Stomach (tissue), 4 donors: ENCODE data around the gene DCTN2.

Source experiments
- EP300 ChIP-seq: sonication (generic); formaldehyde crosslinking; IDR thresholded peaks from one replicate; pipeline ENCODE4 v1.6.1; 2017; ENCODE audit warnings: antibody characterized with exemption
- POLR2AphosphoS5 ChIP-seq, 3 donors: sonication (generic); formaldehyde crosslinking; IDR thresholded peaks; one replicate each; pipeline ENCODE4 v1.6.1; 2016; ENCODE audit warnings: antibody characterized with exemption in 3 of 3
- TF ChIP-seq, protein P1 (sequence below), 7 experiments: fragments of 450-650 bp in 4 of 7; fragments of 200-600 bp in 3 of 7; sonication (generic) in 3 of 7; IDR thresholded peaks; one replicate each; pipeline ENCODE4 v1.5.1; 2016 to 2019; ENCODE audit warnings: antibody characterized with exemption in 7 of 7, control low read depth in 2 of 7, mild to moderate bottlenecking in 1 of 7

GRCh38 chr12:57576613-57577160, 29.7 kb upstream of the DCTN2 start:
- TF ChIP-seq, protein P1, sequence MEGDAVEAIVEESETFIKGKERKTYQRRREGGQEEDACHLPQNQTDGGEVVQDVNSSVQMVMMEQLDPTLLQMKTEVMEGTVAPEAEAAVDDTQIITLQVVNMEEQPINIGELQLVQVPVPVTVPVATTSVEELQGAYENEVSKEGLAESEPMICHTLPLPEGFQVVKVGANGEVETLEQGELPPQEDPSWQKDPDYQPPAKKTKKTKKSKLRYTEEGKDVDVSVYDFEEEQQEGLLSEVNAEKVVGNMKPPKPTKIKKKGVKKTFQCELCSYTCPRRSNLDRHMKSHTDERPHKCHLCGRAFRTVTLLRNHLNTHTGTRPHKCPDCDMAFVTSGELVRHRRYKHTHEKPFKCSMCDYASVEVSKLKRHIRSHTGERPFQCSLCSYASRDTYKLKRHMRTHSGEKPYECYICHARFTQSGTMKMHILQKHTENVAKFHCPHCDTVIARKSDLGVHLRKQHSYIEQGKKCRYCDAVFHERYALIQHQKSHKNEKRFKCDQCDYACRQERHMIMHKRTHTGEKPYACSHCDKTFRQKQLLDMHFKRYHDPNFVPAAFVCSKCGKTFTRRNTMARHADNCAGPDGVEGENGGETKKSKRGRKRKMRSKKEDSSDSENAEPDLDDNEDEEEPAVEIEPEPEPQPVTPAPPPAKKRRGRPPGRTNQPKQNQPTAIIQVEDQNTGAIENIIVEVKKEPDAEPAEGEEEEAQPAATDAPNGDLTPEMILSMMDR (IDR thresholded peaks at IDR 0.05) = no peak
- TF ChIP-seq POLR2AphosphoS5 (IDR thresholded peaks at IDR 0.05) = no peak
- TF ChIP-seq EP300 = no peak
